ENCODE measurements around the gene SPTBN5.

SPTBN5 gene

DNA sequence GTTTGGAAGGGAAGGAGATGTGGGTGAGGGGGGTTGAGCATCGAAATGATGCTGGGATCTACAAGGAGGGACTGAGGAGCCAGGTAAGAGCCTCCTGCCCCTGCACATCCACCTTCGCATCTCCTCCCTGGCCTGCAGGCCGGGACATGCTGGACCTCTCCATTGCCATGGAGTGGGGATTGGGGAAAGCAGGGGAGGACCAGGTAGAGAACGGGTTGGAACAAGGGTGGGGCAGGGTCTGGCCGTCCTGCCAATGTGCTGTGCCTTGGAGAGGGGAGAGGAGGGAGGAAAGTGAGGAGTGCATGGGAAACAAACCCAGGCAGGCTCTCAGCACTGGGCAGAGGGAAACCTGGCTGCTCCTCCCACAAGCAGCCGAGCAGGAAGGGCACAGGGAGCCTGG, 44.6 kb downstream of the SPTBN5 start:
- DNase-seq (ENCODE audit: low read depth in 1 of 2, low spot score in 1 of 2): no peak

GRCh38 chr15:41848631-41849030, 45.2 kb downstream of the SPTBN5 start:
- peak in 1 of 2 donors; percentile 10 for DNase-seq (ENCODE audit: low read depth in 1 of 2, low spot score in 1 of 2)

- DNase-seq (ENCODE audit: low read depth in 1 of 2, low spot score in 1 of 2): no peak
These were observed 45.9 kb downstream of the SPTBN5 start for GRCh38 chr15:41847981-41848380.

DNA sequence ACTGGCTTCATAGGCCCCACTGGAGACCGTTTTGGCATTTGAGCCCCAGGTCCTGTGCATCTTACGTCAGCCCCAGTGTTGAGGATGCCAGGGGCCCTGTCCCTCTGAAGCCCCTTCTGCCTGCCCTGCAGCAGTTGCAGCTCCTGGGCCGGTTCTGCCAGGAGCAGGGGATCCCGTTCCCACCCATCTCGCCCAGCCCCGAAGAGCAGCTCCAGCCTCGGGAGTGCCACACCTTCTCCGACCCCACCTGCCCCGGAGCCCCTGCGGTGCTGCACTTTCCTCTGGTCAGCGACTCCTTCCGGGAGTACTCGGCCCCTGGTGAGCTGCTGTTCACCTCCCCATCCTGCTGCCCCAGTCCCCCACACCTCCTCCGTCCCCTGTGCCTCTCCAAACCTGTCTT, 46.6 kb downstream of the SPTBN5 start:
- no peak for DNase-seq (ENCODE audit: low read depth in 1 of 2, low spot score in 1 of 2)

- no peak for DNase-seq (ENCODE audit: low read depth in 1 of 2, low spot score in 1 of 2)
These were observed 49.0 kb downstream of the SPTBN5 start for GRCh38 chr15:41844814-41845213.

DNA sequence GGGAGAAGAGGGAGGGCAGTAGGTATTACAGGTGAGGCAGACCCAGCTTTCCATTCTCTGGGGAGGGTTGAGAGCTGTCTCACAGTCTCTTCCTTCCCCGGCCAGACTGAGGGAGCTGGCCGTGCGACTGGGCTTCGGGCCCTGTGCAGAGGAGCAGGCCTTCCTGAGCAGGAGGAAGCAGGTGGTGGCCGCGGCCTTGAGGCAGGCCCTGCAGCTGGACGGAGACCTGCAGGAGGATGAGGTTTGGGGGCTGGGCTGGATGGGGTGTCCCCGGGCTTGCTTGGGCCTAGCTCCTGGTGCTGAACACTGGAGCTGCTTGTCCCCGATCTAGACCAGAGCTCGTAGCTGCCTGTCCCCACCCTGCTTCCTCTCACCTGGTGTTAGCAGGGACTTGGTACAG, 50.3 kb downstream of the SPTBN5 start:
- no peak for DNase-seq (ENCODE audit: low read depth in 1 of 2, low spot score in 1 of 2)

DNA sequence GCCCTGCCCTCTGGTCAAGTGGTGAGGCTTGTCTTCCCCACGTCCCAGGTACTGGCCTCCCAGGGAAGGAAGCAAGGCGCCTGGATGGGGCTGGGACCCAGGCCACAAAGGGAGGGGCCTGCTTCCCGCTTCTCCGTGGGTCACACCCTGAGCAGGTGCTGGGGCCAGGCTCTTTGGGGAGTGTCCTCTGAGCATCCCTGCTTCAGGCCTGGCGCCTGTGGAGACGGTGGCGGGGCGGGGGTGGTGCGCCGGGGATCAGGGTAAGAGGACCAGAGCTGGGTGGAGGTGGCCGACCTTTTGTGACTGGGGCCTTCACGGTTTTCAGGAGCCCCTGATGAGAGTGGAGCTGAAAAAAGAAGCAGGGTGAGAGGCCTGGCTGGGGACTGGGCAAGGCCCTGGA, 51.6 kb downstream of the SPTBN5 start:
- DNase-seq (ENCODE audit: low read depth in 1 of 2, low spot score in 1 of 2): no peak

DNA sequence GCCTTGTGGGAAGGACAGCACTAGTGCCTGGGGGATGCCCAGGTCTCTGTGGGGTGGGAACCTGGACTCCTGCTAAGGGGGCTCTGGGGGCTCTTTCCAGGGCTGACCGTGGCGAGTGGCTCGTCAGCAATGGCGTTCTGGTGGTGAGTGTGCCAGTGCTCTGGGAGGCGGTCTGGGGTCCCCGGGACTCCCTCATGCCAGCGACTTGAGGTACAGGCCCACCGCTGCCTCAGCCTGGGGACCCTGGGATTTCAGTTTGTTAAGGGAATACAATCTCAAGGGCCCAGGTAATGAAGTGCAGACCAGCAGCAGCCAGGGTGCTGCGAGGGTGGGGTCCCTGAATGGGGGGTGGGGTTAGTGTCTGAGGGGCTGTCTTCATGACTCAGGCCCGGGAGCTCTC, 52.7 kb downstream of the SPTBN5 start:
- DNase-seq (ENCODE audit: low read depth in 1 of 2, low spot score in 1 of 2): no peak

DNA sequence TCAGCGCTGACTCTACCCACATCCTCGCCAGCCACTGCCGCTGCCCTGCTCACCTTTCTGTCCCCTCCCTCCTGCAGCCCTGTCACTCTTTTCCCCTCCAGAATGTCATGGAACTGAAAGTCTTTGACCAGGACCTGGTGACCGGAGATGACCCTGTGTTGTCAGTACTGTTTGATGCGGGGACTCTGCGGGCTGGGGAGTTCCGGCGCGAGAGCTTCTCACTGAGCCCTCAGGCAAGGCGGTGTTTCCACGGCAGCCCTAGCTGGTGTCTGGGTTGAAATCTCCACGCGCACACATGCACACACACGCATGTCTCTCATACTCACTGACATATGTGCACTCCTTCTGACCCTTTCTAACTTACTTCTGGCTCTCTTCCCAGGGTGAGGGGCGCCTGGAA, 53.2 kb downstream of the SPTBN5 start:
- no peak for DNase-seq (ENCODE audit: low read depth in 1 of 2, low spot score in 1 of 2)

DNA sequence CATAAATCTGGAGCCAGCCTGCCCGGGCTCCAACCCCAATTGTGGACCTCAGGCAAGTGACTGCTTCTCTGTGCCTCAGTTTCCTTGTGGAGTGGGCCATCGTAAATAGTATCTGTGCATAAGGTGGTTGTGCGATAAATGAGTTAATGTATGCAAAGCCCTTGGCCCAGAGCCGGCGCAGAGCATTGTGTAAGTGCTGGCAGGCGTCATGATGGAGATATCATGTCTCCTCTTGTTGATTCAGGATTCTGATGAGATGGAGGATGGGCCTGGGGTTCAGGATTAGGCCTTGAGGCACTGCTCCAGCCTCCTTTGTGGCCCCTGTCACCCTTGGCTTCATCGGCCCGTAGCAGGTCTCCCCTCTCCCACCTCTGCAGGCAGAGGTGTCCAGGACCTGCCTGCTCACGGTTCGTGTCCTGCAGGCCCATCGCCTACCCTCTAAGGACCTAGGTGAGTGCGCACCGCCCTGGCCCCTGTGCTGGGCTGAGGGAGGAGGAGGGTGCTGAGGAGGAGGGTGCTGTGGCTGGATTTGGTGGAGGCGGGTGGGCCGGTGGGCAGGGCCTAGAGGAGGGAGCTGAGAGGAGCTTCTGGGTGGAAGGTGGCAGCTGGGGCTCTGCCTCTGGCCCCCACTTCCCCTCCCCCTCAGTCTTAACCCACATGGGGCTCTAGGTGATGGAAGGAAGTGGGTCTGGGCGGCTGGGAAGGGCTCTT, 53.9 kb downstream of the SPTBN5 start:
- no peak for DNase-seq (ENCODE audit: low read depth in 1 of 2, low spot score in 1 of 2)

- DNase-seq (ENCODE audit: low read depth in 1 of 2, low spot score in 1 of 2): no peak
These were observed 55.4 kb downstream of the SPTBN5 start, which contains the start of gene PLA2G4B for GRCh38 chr15:41838400-41838897. PLA2G4B (plus strand) TSS chr15:41838847; CDS start chr15:41838914, 67 bp downstream.

DNA sequence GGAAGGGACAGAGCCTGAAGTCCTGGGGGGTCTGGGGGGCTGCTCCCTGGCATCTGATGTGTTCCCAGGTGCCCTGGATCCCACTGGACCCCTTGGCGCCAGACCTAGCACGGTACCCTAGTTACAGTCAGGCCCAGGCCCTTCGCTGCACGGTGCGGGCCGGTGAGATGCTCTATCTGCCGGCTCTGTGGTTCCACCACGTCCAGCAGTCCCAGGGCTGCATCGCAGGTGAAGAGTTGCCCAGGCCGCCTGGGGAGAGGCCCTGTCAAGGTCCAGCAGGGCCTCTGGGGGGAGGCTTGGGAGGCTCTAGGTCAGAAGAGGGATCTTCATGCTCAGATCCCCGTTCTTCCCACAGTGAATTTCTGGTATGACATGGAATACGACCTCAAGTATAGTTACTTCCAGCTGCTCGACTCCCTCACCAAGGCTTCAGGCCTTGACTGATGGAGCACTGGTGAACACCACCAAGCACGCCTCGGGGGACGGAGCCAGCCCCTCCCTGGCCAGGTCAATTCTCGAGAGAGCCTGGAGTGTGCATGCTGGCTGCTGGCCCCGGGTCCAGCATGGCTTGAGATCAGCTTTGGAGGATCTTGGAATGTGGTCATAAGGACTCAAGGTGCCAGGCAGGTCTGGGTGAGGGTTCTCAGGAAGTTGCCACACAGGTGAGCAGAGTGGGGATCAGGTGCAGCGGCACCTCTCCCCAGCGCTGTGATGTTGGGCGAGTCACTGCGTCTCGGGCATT, 57.0 kb downstream of the SPTBN5 start:
- no peak for DNase-seq (ENCODE audit: low read depth in 1 of 2, low spot score in 1 of 2)

GRCh38 chr15:41836073-41836472, 57.8 kb downstream of the SPTBN5 start:
- no peak for DNase-seq (ENCODE audit: low read depth in 1 of 2, low spot score in 1 of 2)

GRCh38 chr15:41834096-41834495, 59.8 kb downstream of the SPTBN5 start:
- no peak for DNase-seq (ENCODE audit: low read depth in 1 of 2, low spot score in 1 of 2)

GRCh38 chr15:41832875-41833274, 61.0 kb downstream of the SPTBN5 start:
- no peak for DNase-seq (ENCODE audit: low read depth in 1 of 2, low spot score in 1 of 2)

DNA sequence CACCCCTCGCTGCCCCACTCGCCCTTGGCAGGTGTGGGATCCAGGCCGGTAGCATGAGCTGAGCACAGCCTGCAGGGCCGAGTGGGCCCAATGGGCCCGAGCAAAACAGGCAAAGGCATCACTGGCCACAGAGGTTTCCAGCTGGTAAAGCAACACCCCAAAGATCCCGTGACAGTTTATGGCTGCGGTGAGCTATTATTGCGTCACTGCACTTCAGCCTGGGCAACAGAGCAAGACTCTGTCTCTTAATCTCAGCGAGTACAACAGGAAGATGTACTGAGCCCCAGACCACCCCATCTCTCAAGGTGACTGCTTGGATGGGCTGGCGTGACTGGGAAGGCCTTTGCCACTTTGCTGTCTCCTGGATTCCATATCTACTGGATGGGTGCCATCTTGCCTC, 61.6 kb downstream of the SPTBN5 start:
- DNase-seq (ENCODE audit: low read depth in 1 of 2, low spot score in 1 of 2): no peak

- DNase-seq (ENCODE audit: low read depth in 1 of 2, low spot score in 1 of 2): peak in 1 of 2 donors; percentile 12
These were observed 62.6 kb downstream of the SPTBN5 start for GRCh38 chr15:41831291-41831690.

- DNase-seq (ENCODE audit: low read depth in 1 of 2, low spot score in 1 of 2): no peak
These were observed 63.8 kb downstream of the SPTBN5 start for GRCh38 chr15:41829959-41830646.

DNA sequence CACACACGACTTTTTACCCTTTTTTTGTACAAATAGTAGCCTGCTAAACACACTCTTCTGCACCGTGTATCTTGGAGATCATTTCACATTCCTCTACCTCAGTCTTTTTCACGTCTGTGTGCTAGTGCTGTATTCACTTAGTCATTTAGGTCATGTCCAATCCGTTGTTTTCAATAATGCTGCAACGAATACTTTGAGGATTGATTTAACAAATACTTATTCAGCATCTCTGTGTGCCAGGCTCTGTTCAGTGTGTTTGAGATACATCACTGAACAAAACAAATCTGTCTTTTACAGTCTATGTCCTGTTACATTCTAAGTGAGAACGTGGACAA, 65.1 kb downstream of the SPTBN5 start:
- no peak for DNase-seq (ENCODE audit: low read depth in 1 of 2, low spot score in 1 of 2)

DNA sequence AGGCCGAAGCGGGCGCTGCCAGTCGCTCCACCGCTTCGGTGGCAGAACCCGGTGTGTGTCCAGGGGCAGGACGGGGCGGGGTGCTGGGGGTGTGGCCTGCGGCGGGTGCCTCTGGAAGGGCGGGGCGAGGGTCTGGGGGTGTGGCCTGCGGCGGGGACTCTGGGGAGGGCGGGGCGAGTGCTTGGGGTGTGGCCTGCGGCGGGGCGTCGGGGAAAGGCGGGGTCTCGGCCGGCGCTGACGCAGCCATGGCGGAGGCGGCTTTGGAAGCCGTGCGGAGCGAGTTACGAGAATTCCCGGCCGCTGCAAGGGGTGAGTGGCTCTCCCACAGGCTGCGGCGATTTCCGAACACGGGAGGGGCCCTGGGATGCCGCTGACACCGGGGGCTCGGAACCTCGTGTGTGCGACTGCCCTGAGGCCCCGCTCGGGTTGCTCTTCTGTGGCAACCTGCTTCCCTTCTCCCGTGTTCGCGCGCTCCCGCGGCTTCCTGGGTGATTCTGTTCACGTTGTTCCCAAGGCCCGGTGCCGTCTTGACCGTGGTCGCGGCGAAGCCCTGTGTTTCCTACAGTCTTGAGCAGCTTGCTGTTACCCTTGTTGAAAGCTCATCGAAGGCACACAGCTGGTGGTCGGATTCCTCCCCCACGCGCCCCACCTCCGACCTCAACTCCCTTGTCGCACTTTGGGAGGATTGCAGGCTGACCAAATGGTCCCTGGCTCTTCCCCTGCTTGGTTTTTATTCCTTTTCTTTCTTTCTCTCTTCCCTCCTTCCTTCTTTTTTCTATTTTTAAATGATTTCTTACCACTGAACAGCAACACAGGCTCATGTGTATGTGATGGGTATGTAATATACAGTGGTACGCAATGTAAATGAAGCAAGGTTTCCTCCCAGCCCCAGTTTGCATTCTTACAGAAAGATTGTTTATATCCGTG, 65.7 kb downstream of the SPTBN5 start, which contains the start of gene JMJD7:
JMJD7 (plus strand) TSS at position 213 of the 927 bp plus-strand sequence; CDS start at position 246, 33 bp downstream.
- DNase-seq (ENCODE audit: low read depth in 1 of 2, low spot score in 1 of 2): peak; percentile 93
